Right ventricle myocardium inferior (tissue), 1 donor: Measurements from ENCODE around the gene GPATCH2. TPM values are rescaled to one million over a fixed set of nuclear protein-coding genes. Genes with fewer than 3 reads are reported as not detected.

ENCODE experiments used
- ATAC-seq: fragments of 200-7000 bp; cut with Tn5 transposase; one replicate; pipeline ENCODE4 v1.9.1; 2020; ENCODE audit warnings: mild to moderate bottlenecking, moderate library complexity
- DNase-seq: peaks from one replicate; pipeline ENCODE4 v3.0.0; 2021; ENCODE audit errors: missing footprints
- intact Hi-C: fragments of 100-400 bp; cut with DNase I; formaldehyde crosslinking; loops from one replicate; pipeline ENCODE4 v1.11.0; 2022
- long read RNA-seq: library from polyadenylated mRNA; unstranded; transcript quantifications from one replicate; pipeline ENCODE4 v2.0.0, GENCODE V29; 2021
- total RNA-seq: library from RNA; stranded (reverse); fragmentation: NEBNext Ultra II Directional; extraction: Animal tissue kit (Norgen Biotek cat#: 25700); gene quantifications from one replicate; pipeline ENCODE4 v1.2.1, GENCODE V29; 2021
- donor health status: DM: no; HTN: yes; CAD: no; lungs with severe emphysema.

Gene GPATCH2
- 6.0 TPM for total RNA-seq
- long read RNA-seq, partial matches to known transcripts, result 0 of 2 reads
- long read RNA-seq, other reads (novel, unspliced or antisense), result 1 of 2 reads

- ATAC-seq (peak; percentile 96), DNase-seq (peak; percentile 84)
- intact Hi-C loops, result no loop called here
These were observed at the start of gene GPATCH2, which contains the start of gene SPATA17 for GRCh38 chr1:217630711-217631591. Gene GPATCH2 (minus strand): TSS chr1:217631090. CDS start chr1:217630971, 119 bp downstream. Gene SPATA17 (plus strand): TSS chr1:217631344. CDS start chr1:217631379, 35 bp downstream.

GRCh38 chr1:217674028-217674729 is 43.3 kb upstream of the GPATCH2 start:
- DNase-seq (no peak), ATAC-seq (no peak)
- intact Hi-C loops, result no loop called here

- peak; percentile 48 for ATAC-seq
- intact Hi-C loops, result no loop called here
- DNase-seq, result no peak
These were observed 42.5 kb upstream of the GPATCH2 start for GRCh38 chr1:217673387-217673786.

GRCh38 chr1:217668351-217668940 is 37.6 kb upstream of the GPATCH2 start:
- intact Hi-C loops, result no loop called here
- DNase-seq (no peak), ATAC-seq (no peak)

GRCh38 chr1:217661407-217661806 is 30.5 kb upstream of the GPATCH2 start:
- DNase-seq, result no peak
- no peak for ATAC-seq
- intact Hi-C loops, result no loop called here

GRCh38 chr1:217660353-217661062 is 29.6 kb upstream of the GPATCH2 start:
- intact Hi-C loops, result no loop called here
- DNase-seq (no peak), ATAC-seq (no peak)

- intact Hi-C loops, result no loop called here
- no peak for DNase-seq
- no peak for ATAC-seq
These were observed 19.8 kb upstream of the GPATCH2 start for GRCh38 chr1:217650674-217651073.

- ATAC-seq (no peak), DNase-seq (no peak)
- intact Hi-C loops, result no loop called here
These were observed 16.9 kb upstream of the GPATCH2 start for GRCh38 chr1:217647791-217648190.

- ATAC-seq, result no peak
- no peak for DNase-seq
- intact Hi-C loops, result no loop called here
These were observed 11.6 kb upstream of the GPATCH2 start for GRCh38 chr1:217642455-217642854.

- ATAC-seq (no peak), DNase-seq (no peak)
- intact Hi-C loops, result no loop called here
These were observed 3.5 kb downstream of the GPATCH2 start for GRCh38 chr1:217627431-217627830.

- intact Hi-C loops, result no loop called here
- ATAC-seq (no peak), DNase-seq (no peak)
These were observed 4.6 kb downstream of the GPATCH2 start for GRCh38 chr1:217626321-217626720.

- intact Hi-C loops, result no loop called here
- DNase-seq (no peak), ATAC-seq (no peak)
These were observed 8.8 kb downstream of the GPATCH2 start for GRCh38 chr1:217622042-217622441.

GRCh38 chr1:217620814-217621213 is 10.1 kb downstream of the GPATCH2 start:
- intact Hi-C loops, result no loop called here
- no peak for DNase-seq

GRCh38 chr1:217617126-217617525 is 13.8 kb downstream of the GPATCH2 start:
- no peak for ATAC-seq
- DNase-seq, result no peak

More at GRCh38 chr1:217620814-217621213, 10.1 kb downstream of the GPATCH2 start:
- no peak for ATAC-seq

GRCh38 chr1:217614200-217614712 is 16.6 kb downstream of the GPATCH2 start:
- DNase-seq (no peak), ATAC-seq (no peak)
- intact Hi-C loops, result no loop called here

More at GRCh38 chr1:217617126-217617525, 13.8 kb downstream of the GPATCH2 start:
- intact Hi-C loops, result no loop called here

- no peak for DNase-seq
- intact Hi-C loops, result no loop called here
- ATAC-seq, result no peak
These were observed 25.5 kb downstream of the GPATCH2 start for GRCh38 chr1:217605390-217605789.

GRCh38 chr1:217602380-217602779 is 28.5 kb downstream of the GPATCH2 start:
- DNase-seq, result no peak
- ATAC-seq, result peak; percentile 52

GRCh38 chr1:217599154-217599553 is 31.7 kb downstream of the GPATCH2 start:
- ATAC-seq (no peak), DNase-seq (no peak)
- intact Hi-C loops, result no loop called here

More at GRCh38 chr1:217602380-217602779, 28.5 kb downstream of the GPATCH2 start:
- intact Hi-C loops, result no loop called here
